ENCODE data around the gene PKD1L1.

The PKD1L1 gene

DNA sequence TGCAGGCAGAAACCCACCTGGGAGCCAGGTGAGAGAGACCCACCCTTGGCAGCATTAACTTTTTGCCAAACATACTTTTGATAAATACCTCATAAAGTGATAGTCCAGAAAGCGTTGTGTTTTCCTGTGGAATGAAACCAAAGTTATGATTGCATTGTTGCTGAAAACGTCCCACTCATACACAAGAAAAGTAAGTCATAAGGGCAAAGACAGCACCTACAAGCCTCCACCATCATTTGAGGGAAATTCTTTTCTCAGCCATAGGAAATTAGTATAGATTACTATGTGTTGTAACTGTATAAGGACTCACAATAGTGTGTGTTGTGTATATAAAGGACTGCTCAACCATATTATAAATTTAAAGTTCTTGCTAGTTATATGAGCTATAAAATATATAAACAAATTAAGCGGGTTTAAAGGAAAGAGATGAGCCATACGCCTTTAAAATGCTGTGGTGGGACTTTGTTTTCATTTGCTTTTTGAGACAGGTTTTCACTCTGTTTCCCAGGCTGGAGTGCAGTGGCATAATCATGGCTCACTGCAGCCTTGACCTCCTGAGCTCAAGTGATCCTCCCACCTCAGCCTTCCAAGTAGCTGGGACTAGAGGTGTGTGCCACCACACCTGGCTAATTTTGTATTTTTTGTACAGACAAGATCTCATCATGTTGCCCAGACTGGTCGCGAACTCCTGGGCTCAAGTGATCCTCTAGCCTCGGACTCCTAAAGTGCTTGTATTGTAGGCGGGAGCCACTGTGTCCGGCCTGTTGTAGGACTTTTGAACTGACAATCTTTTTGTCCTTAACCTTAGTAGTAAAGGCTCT is 160.8 kb downstream of the PKD1L1 start:
- no peak for DNase-seq

DNA sequence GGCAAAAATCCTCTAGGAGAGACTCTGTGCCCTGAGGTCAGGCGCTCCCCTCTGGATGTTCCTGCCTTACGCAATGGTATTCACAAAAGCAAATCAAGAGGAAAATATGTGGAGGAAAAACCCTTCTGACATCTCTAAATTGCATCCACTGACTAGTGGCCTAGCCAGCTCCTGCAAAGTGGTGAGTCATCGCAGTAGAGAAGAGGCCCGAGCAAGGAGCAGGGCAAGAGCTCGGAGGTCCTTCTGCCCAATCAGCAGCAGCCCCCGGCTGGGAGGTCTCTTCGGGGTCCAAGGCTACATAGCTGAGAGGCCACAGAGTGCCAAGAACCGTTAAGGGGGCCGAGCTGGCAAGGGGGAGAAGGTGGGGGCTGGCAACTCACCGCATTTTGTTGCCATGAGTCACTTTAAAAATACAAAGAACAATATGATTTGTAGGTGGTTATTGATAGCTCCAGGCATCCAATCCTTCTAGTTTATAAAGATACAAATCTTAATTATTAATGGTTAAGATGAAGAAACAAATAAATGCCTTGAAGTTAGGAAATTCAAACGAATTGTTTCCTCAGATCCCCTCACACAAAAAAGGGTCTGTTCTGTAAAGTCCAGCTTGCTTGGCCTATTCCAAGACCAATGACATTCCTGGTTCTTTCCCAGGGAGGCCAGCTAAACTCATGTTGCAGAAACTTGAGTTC is 161.6 kb downstream of the PKD1L1 start:
- DNase-seq = no peak

DNA sequence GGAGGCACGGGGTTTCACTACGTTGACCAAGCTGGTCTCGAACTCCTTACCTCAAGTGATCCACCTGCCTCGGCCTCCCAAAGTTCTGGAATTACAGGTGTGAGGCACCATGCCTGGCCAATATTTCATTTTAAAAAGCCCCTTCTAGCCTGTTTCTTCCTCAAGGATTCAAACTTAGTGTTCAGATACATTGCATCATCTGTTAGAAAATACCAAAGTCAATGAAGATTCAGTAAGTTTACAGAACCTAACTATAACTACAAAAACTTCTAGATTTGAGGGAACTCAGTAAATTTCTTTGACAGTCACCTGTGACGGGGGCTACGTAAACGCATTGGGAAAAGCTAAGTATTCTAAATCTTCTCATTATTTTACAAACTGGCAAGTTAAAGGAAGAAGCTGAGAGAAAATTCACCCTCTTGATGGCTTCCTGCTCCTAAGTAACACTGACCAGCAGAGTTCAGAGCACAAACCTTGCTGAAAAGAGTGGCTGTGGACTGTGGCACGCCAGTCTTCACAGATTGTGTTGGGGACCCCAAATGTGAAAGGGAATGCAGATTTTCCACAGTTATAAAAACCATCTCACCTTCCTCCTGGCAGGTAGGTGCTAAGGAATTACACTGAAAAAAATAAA is 162.2 kb downstream of the PKD1L1 start:
- DNase-seq = no peak

DNA sequence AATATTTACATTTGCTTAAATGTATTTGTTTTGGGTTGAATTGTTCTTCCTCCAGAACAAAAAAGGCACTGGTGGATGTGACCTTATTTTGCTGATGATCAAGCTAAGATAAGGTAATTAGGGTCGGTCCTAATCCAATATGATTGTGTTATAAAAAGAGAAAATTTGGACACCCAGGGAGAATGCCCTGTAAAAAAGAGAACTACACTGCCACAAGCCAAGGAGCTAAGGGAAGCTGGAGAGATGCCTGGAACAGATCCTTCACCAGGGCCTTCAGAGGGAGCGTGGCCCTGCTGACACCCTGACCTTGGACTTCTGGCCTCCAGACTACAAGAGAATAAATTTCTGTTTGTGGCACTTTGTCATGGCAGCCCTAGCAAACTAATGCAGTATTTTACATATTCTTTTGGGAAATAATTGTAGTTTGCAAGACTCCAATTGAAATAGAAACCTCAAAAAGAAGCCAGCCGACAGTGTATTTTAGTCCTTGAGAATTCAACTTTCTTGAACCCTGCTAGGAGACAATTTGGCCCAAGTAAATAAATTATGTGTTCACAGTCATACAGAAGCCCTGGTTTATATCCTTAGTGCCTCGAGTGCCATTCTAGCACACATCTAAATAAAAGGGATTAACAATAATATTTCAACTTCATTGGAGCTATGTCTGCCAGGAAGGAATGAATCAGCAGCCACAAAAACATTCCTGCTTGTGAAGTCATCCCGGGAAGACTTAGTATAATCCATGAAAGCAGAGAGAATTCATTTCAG is 164.6 kb downstream of the PKD1L1 start:
- no peak for DNase-seq

DNA sequence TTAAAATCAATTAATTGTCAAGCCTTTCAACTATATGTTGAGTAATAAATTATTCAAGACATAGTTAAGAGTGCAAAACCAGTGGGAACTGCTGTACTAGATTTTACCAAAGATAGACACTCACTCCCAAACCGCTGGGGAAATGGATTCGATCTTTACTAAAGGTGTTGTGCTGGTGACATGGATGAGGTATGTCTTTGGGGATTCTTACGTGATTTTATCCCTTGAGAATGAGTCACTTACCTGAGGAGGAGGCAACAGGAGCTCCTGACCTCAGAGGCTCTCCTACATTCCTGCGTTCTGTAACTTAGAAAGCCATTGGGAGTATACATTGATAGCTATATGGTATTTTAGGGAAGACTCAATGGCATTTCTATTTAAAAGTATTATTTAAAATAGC is 165.5 kb downstream of the PKD1L1 start:
- no peak for DNase-seq

DNA sequence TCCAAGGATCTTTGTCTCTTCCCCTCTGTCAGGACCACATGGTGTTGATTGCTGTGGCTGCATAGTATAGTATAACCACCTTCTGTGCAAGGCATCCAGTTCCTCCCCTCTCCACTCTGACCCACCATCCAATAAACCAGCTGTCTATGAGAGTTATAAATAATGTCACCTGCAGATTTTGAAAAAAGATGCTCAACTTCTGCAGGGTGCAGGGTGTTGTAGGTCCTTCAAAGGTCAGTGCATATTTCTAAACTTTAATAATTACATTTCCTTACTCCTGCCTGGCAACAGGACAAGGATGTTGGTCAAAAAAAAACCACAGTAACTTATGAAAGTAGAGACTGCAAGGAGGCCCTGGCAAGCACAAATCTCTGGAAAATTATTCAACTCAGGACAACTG is 166.2 kb downstream of the PKD1L1 start:
- DNase-seq = no peak

DNA sequence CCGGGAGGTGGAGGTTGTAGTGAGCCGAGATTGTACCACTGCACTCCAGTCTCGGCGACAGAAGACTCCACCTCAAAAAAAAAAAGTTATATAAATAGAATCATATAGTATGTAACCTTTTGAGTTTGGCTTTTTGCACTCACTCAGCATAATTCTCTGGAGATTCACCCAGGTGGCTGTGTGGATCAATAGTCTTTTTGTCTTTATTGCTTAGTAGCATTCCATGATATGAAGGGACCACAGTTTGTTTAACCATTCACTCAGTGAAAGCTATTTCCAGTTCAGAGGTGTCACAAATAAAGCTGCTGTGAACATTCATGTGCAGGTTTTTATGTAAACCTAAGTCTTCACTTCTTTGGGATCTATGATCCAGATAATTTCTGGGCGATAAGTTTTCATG is 167.7 kb downstream of the PKD1L1 start:
- DNase-seq = no peak

DNA sequence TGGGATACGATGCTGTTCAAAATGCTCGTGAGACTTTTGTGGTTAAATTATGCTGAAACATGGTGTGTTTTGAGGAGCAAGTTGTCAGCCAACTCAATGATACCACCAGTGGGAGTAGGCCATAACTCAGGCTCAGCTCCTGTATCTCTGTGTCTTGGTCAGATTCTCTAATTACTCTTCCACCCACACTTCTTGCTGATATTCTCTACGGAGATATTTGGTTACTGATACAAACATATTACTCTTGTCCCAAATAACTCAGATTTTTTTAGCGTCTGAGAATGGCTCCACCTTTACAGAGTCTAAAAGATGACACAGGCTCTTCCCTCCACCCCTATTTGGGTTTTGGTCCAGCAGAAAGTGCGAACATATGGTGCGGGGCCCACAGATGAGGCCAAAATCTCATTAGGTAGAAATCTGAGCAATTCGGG is 168.9 kb downstream of the PKD1L1 start:
- no peak for DNase-seq

DNA sequence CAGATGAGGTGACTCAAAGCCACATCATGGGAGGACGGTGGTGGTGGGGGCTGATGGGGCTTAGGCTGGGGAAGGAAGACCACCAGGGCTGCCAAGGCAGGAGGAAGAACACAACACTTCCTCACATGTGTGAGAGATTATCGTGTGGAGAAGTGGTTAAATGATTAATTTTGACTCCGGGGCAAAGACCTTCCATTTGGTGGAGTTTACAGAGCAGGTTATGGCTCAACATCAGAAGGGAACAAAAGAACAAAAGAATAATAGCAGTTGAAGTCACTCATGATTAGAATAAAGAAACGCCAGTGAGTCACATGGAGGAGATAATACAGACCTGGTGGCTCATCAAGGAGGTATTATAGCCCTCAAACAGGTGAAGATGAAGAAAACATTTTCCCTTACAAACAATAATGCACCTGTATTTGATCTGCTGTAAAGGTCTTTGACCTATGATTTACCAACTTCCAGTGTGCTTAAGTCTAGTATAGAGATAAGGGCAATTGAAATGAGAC is 170.1 kb downstream of the PKD1L1 start:
- DNase-seq = no peak

DNA sequence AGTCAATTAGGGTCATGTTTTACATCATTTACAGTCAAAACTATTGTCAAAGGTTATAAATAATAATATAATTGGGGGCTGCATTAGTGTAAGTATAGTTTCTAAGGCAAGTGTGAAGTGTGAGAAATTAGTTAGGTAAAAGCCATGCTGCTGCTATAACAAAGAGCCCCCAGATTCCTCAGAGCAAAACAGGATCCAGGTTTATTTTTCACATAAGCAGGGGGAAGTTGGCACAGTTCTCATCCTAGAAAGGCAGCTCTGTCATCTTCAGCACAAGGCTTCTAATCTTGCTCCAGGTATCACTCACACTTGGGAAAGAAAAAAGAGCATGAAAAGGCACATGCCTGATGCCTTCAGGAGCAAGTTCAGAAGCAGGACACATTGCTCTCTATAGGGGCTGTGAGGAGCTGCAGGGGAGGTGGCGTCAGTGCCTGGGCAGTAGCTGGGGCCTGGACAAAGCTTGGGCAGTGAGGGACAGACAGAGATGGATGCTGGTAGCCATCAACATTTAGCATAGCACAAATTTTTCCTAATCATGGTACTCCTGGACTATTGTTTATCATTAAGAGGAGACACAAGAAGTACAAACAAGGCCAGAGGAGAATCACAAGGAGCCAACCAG is 170.6 kb downstream of the PKD1L1 start:
- DNase-seq = no peak

DNA sequence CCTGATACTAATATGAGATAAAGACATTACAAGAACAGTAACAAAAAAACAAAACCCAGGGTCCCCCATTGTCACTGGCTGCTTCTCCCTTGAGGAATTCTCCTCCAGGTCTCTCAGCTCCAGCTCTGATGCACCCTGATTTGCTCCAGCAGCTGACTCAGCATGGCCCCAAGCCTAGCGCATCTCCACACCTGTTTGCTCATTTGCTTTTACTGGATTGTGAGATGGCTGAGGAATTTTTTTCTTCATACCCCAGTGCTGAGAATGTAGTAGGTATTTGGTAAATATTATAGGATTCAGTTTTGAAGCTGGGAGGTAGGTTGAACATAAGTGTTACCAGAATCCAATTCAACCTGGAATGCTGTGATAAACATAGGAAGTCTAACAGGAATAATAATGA is 171.9 kb downstream of the PKD1L1 start:
- no peak for DNase-seq

DNA sequence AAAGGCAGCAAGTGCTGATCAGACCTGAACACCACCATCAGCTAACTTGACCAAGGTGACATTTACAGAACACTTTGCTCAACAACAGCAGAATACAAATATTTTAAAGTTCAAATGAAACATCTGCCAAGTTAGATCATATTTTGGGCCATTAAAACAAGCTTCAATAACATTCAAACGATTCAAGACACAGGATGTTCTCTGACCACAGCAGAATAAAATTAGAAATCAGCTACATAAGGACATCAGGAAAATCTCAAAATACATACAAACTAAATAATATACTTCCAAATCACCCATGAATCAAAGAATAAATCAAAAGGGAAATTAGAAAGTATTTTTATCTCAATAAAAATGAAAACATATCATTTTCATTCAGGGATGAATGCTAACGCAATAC is 173.0 kb downstream of the PKD1L1 start:
- no peak for DNase-seq

DNA sequence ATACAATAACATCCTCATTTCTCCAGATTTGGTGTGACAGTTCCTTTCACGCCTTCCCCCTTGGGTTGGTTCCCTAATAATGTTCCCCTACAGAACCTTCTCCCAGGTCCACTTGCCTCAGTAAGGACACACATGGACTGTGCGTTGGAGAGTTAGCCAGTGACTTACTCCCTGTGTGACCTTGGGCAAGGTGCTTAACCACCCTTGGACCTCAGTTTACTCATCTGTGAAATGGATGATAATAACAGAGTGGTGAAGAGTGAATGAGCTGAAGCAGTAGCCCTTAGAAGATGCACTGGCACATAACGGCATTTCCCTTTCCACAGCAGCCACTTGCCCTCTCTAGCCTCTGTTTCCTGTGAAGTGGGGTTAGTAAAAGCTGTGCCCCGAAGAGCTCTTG is 175.8 kb downstream of the PKD1L1 start:
- DNase-seq = no peak

DNA sequence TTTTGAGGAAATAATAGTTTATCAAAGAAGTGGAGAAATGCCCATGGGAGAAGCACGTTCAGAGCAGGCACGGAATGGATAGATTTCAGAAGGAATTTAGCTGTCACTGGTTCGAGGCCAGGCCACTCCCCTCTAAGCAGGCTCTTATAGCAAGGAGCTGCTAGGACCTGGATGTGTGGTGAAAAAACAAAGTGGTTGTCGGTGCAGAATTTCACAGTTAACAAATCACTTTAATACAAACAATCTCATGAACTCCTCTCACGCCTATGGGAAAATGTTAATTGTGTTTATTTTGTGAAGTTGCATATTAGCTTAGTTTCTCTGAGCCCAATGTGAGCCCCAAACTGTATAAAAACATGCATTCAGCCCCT is 176.3 kb downstream of the PKD1L1 start:
- DNase-seq = no peak

DNA sequence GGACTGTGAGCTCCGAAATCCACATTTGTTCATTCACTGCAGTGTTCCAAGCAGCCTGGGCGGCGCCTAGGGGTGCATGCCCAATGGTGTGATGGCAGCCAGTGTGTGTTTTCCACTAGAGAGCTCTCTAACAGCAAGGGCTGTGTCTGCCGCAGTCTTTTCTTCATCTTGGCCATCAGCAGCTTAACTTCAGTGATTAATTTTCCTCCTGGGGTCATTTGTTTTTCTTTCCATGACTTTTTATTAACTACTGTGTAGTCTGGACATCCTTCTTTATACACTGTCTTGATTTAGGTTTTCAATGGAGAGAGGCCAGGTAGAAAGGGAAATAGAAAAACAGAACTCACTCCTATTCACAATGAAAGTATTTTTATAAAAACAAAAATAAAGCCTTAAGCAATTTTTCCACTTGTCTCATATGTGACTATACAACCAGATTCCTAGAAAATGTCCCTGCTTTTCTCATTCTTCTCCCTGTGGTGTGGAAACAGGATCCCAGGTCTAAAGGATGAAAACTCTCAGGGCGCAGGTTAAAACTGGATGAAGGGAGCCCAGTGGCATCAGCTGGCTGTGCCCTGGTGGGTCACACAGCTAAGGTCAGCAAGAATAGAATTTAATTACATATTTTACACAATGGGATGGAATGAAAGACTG is 176.8 kb downstream of the PKD1L1 start:
- no peak for DNase-seq

DNA sequence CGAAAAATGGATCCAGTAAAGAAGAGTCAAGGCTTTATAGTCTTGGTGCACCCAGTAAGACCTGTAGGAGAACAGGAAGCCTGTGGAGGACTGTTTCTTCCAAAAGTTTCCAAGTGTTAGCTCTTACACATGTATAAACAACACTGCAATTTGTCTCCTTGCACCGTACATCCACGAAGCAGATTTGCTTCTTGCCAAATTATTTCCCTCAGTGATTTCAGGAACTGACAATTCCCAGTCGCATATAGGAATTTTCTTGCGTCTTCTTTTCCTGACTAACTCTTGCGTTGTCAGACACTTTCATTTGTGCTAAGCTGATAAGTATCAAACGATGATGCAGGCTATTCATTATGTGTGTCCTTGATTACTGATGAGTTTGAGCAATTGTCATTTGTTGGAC is 182.1 kb downstream of the PKD1L1 start:
- DNase-seq = no peak

DNA sequence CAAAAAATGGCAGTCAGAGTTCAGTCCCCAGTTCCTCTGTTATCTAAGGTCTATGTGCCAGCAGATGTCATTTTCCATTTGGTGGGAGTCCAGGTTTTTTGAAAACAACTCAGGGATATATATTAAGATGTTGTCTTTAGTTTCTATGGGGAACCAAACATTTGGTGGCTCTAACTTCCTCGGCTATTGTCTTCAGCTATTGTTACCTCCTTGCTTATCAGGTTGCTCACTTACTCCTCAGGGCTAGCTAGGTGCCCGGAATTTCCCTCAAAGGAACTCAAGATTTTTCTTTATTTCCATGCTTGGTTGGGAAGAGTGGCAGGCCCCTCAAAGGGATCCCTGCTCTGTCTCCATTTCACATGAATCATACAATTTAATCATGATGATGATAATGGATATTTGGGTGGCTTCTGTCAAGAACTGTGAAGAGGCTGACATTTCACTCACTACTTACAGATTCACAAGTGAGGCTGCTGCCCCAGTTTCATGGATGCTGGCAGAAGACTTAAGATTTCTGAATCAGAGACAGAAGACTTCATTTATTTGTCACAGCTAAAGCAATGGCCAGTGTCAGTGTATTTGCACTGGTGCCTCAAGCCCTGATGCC is 182.8 kb downstream of the PKD1L1 start:
- DNase-seq = no peak

DNA sequence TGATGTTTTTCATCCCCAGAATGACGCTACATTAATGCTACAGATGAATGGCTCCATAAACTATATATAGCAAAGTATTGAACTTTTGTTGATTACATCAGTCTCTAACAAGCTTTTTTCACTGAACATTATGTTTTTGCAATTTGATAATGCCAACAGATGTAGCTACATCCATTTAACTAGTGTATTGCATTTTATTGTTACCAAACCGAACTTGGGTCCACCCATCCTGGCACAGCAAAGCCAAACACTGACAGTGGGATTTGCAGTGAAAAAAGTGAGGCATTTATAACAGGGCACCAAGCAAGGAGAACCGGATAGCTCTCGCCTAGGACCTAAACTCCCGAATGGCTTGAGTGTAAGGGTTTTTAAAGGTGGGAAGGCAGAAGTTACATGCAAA is 183.5 kb downstream of the PKD1L1 start:
- no peak for DNase-seq

DNA sequence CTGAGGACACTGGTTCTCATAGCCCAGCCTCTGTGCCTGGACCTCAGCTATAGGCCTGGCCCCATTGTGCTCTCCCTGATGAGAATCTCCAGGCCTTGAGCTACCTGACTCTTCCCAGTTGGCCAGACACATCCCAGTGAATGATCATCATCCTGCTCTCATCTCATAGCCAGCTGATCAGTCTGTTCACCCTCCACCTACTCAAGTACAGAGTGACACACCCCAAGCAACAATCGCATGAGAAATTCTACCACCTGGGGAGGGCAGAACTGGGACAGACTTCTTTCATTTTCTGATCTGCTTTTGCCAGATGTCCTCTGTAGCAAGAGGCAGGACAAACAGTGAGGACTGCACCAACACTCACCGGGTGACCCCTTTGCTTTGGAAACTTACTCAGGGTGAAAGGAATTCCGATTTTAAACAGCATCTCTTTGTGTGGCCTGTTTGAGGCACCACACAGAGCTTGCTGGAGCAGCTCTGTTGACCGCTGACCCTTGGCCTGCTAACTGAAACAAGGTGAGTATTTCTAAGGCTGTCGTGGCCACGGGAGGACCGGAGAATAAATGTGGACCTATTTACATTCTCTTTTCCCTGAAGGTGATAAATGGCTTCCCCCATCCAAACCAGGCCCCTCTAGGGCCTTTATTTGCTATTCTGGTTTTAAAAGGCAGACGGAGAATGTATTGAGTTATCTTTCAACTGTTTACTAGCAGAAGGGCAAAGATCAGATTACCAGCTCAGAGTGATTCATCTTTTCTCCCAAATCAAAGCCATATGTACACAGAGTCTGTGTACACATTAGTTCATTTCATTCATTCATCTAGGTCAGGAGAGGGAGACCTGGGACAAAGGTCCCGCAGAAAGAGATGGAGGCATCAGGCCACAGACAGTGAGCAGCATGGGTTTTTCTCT is 184.9 kb downstream of the PKD1L1 start:
- no peak for DNase-seq

DNA sequence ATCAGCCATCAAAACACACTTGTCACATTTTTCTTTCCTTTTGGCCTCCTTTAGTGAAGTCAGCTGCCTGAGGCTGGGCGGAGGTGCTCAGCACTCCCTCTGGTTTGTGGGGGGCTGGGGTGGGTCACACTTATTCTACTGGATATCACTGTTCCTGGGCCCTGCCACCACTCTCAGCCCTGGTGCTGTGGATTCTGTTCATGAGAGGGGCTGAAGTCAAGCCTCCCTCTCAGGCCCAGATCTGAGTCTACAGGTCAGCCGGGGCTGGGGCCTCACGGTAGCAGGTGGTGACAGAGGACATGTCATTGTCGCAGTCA is 185.6 kb downstream of the PKD1L1 start:
- DNase-seq = no peak

DNA sequence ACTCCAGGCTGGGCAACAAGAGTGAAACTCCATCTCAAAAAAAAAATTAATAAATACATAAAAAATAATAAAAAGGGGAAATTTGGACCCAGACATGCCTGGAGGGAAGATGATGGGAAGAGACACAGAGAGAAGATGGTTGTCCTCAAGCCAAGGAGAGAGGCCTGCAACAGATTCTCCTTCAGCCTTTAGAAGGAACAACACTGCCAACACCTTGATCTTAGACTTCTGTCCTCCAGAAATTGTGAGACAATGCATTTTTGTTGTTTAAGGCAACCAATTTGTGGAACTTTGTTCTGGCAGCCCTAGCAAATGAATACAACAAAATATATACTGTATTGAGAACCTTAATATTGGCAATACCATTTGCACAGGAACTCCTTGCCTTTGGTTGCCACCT is 186.1 kb downstream of the PKD1L1 start:
- DNase-seq = no peak
